HepG2 (cell line): ENCODE measurements around the gene ENG. TPM values are rescaled to one million over a fixed set of nuclear protein-coding genes. Genes with fewer than 3 reads are reported as not detected.

ENCODE experiments used
- ESRRA ChIP-seq: sonication (generic); formaldehyde crosslinking; IDR thresholded peaks from 2 replicates; pipeline ENCODE4 v1.5.1; 2020; ENCODE audit warnings: mild to moderate bottlenecking, low read depth, missing genetic modification reagents
- HNRNPUL1 ChIP-seq: fragments of 200-400 bp; formaldehyde crosslinking; IDR thresholded peaks from 2 replicates; pipeline ENCODE4 v1.6.1; 2017; ENCODE audit warnings: low read depth, mild to moderate bottlenecking, low read length, moderate library complexity
- HOXA7 ChIP-seq: sonication (generic); formaldehyde crosslinking; IDR thresholded peaks from 2 replicates; pipeline ENCODE4 v1.8.1; 2022; ENCODE audit warnings: mild to moderate bottlenecking, missing genetic modification reagents, moderate library complexity
- MBNL3 ChIP-seq: fragments of 250-450 bp; sonication (Bioruptor Pico); conservative IDR thresholded peaks from 2 replicates; pipeline ENCODE4 v1.8.0; 2022; ENCODE audit warnings: mild to moderate bottlenecking, inconsistent platforms
- PAX8 ChIP-seq: sonication (generic); formaldehyde crosslinking; IDR thresholded peaks from 2 replicates; pipeline ENCODE4 v1.8.0; 2022; ENCODE audit warnings: mild to moderate bottlenecking, missing genetic modification reagents, borderline replicate concordance
- PLRG1 ChIP-seq: fragments of 450-650 bp; conservative IDR thresholded peaks from 2 replicates; pipeline ENCODE4 v1.6.1; 2016
- POLR2G ChIP-seq: fragments of 200-400 bp; formaldehyde crosslinking; IDR thresholded peaks from 2 replicates; pipeline ENCODE4 v1.6.1; 2018; ENCODE audit warnings: mild to moderate bottlenecking, low read depth, low read length, moderate library complexity
- RBAK ChIP-seq: sonication (generic); formaldehyde crosslinking; IDR thresholded peaks from 2 replicates; pipeline ENCODE4 v1.5.1; 2020; ENCODE audit warnings: mild to moderate bottlenecking, missing genetic modification reagents
- SMAD9 ChIP-seq: sonication (generic); formaldehyde crosslinking; IDR thresholded peaks from 2 replicates; pipeline ENCODE4 v1.5.1; 2020; ENCODE audit warnings: mild to moderate bottlenecking, missing genetic modification reagents
- SMC3 ChIP-seq: IDR thresholded peaks from 2 replicates; pipeline ENCODE4 v1.6.1; 2011; ENCODE audit warnings: low read length, improper control_type of control experiment
- SNAPC2 ChIP-seq: sonication (generic); formaldehyde crosslinking; IDR thresholded peaks from 2 replicates; pipeline ENCODE4 v1.8.1; 2022; ENCODE audit warnings: mild to moderate bottlenecking, missing genetic modification reagents
- SP1 ChIP-seq, 2 experiments: fragments of 450-650 bp in 1 of 2; sonication (generic) in 1 of 2; formaldehyde crosslinking in 1 of 2; IDR thresholded peaks; 2 replicates each; pipeline versions ENCODE4 v1.4.0 to v1.6.1; 2016 to 2020; ENCODE audit warnings: missing genetic modification reagents in 1 of 2
- YEATS4 ChIP-seq: sonication (generic); formaldehyde crosslinking; IDR thresholded peaks from 2 replicates; pipeline ENCODE4 v1.4.0; 2020; ENCODE audit warnings: missing genetic modification reagents, borderline replicate concordance
- ZNF205 ChIP-seq: IDR thresholded peaks from 2 replicates; pipeline ENCODE4 v1.6.1; 2018; ENCODE audit warnings: missing biosample characterization, missing genetic modification reagents
- ZNF260 ChIP-seq: sonication (generic); formaldehyde crosslinking; IDR thresholded peaks from 2 replicates; pipeline ENCODE4 v1.4.0; 2020; ENCODE audit warnings: missing genetic modification reagents, low read depth, mild to moderate bottlenecking, borderline replicate concordance
- ZNF446 ChIP-seq: sonication (generic); formaldehyde crosslinking; IDR thresholded peaks from 2 replicates; pipeline ENCODE4 v1.5.0; 2020; ENCODE audit warnings: mild to moderate bottlenecking, missing genetic modification reagents
- ZNF792 ChIP-seq: IDR thresholded peaks from 2 replicates; pipeline ENCODE4 v1.6.1; 2016
- polyA plus RNA-seq, 8 experiments: library from polyadenylated mRNA; depleted of rRNA in 3 of 8; stranded (reverse) in 7 of 8; unstranded in 1 of 8; fragments of >200 nt; fragmentation: Illumina TruSeq in 4 of 8; extraction: Trizol in 4 of 8; gene quantifications; 2 replicates each; pipeline versions ENCODE4 v1.2.1 to v1.2.3, GENCODE V29; 2011 to 2016; ENCODE audit warnings: low read depth in 4 of 8, missing spikeins in 1 of 8, mixed read lengths in 1 of 8; ENCODE audit not compliant: insufficient read depth in 1 of 8
- total RNA-seq, 5 experiments: library from RNA; depleted of rRNA; stranded (reverse); fragments of >200 nt; fragmentation: Illumina TruSeq; extraction: Trizol; gene quantifications; 2 replicates each; pipeline ENCODE4 v1.2.3, GENCODE V29; 2016; ENCODE audit warnings: low read depth in 1 of 5
- TF ChIP-seq, protein P1 (sequence below): sonication (generic); formaldehyde crosslinking; conservative IDR thresholded peaks from 2 replicates; pipeline ENCODE4 v1.4.0; 2020; ENCODE audit warnings: missing genetic modification reagents
- TF ChIP-seq, protein P2 (sequence below), 2 experiments: sonication (generic) in 1 of 2; formaldehyde crosslinking in 1 of 2; IDR thresholded peaks; 2 replicates each; pipeline versions ENCODE4 v1.4.0 to v1.6.1; 2016 to 2020; ENCODE audit warnings: borderline replicate concordance in 1 of 2, low read depth in 1 of 2, mild to moderate bottlenecking in 1 of 2, missing genetic modification reagents in 1 of 2
- TF ChIP-seq, protein P3 (sequence below): sonication (generic); formaldehyde crosslinking; IDR thresholded peaks from 2 replicates; pipeline ENCODE4 v1.8.0; 2022; ENCODE audit warnings: low read depth, missing genetic modification reagents
- TF ChIP-seq, protein P4 (sequence below): sonication (generic); formaldehyde crosslinking; conservative IDR thresholded peaks from 2 replicates; pipeline ENCODE4 v1.4.0; 2020; ENCODE audit warnings: missing genetic modification reagents

ENG gene
- total and polyA plus RNA-seq, 2 of the 13 experiments (the other 11 are each of a cell fraction or from before 2014, with no cell fraction given), result 0.02 to 1.1 TPM

DNA sequence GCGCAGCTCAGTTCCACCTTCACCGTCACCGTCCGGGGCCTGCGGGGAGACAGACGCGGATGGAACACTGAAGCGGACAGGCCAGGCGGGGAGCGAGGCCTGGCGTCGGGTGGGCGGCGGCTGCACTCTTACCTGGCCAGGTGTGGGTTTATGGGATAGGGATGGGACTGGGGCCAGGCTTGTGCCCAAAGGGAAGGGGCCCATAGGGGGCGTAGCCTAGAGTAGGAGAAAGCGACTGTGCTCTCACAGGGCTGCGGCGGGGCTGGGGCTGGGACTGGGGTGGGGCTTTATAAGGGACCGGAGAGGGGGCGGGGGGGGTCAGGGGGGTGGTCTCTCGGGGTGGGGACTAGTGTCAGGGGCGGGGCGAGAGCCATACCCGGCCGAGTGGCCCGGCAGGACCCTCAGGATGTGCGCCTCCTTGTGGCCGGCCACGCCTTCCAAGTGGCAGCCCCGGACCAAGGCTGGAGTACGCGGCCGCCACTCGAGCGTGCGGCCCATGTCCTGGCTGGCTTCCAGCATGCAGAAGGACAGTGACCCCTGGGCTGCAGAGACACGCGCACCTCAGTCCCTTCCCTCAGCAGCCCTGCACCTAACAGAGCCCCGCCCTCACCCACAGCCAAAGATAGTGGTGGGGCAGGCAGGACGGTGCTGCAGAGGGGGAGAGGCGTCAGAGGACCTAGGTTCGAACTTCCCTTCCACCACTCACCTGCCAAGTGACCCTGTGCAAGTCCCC is 29.0 kb downstream of the ENG start (continued):
- TF ChIP-seq, protein P1, sequence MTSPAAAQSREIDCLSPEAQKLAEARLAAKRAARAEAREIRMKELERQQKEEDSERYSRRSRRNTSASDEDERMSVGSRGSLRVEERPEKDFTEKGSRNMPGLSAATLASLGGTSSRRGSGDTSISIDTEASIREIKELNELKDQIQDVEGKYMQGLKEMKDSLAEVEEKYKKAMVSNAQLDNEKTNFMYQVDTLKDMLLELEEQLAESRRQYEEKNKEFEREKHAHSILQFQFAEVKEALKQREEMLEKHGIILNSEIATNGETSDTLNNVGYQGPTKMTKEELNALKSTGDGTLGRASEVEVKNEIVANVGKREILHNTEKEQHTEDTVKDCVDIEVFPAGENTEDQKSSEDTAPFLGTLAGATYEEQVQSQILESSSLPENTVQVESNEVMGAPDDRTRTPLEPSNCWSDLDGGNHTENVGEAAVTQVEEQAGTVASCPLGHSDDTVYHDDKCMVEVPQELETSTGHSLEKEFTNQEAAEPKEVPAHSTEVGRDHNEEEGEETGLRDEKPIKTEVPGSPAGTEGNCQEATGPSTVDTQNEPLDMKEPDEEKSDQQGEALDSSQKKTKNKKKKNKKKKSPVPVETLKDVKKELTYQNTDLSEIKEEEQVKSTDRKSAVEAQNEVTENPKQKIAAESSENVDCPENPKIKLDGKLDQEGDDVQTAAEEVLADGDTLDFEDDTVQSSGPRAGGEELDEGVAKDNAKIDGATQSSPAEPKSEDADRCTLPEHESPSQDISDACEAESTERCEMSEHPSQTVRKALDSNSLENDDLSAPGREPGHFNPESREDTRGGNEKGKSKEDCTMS (CRISPR knock-in tag), result no peak
- TF ChIP-seq SMC3, result no peak; the same call in 1 of the 2 replicates
- TF ChIP-seq, protein P2, sequence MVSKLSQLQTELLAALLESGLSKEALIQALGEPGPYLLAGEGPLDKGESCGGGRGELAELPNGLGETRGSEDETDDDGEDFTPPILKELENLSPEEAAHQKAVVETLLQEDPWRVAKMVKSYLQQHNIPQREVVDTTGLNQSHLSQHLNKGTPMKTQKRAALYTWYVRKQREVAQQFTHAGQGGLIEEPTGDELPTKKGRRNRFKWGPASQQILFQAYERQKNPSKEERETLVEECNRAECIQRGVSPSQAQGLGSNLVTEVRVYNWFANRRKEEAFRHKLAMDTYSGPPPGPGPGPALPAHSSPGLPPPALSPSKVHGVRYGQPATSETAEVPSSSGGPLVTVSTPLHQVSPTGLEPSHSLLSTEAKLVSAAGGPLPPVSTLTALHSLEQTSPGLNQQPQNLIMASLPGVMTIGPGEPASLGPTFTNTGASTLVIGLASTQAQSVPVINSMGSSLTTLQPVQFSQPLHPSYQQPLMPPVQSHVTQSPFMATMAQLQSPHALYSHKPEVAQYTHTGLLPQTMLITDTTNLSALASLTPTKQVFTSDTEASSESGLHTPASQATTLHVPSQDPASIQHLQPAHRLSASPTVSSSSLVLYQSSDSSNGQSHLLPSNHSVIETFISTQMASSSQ (IDR thresholded peaks at IDR 0.05; ENCODE audit: low read depth), result no peak
- TF ChIP-seq, protein P2 (CRISPR knock-in tag; IDR thresholded peaks at IDR 0.05; ENCODE audit: borderline replicate concordance), result no peak
- TF ChIP-seq SMAD9 (CRISPR knock-in tag), result no peak
- TF ChIP-seq, protein P3, sequence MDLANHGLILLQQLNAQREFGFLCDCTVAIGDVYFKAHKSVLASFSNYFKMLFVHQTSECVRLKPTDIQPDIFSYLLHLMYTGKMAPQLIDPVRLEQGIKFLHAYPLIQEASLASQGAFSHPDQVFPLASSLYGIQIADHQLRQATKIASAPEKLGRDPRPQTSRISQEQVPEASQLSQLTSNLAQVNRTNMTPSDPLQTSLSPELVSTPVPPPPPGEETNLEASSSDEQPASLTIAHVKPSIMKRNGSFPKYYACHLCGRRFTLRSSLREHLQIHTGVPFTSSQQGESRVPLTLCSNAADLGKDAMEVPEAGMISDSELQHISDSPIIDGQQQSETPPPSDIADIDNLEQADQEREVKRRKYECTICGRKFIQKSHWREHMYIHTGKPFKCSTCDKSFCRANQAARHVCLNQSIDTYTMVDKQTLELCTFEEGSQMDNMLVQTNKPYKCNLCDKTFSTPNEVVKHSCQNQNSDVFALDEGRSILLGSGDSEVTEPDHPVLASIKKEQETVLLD (CRISPR knock-in tag), result no peak
- no peak for TF ChIP-seq ZNF792 (CRISPR knock-in tag)
- no peak for TF ChIP-seq SP1 (IDR thresholded peaks at IDR 0.05)
- TF ChIP-seq SP1 (CRISPR knock-in tag; IDR thresholded peaks at IDR 0.05), result no peak
- no peak for TF ChIP-seq ZNF260
- no peak for TF ChIP-seq ZNF205 (CRISPR knock-in tag)
- no peak for TF ChIP-seq PLRG1
- TF ChIP-seq, protein P4, sequence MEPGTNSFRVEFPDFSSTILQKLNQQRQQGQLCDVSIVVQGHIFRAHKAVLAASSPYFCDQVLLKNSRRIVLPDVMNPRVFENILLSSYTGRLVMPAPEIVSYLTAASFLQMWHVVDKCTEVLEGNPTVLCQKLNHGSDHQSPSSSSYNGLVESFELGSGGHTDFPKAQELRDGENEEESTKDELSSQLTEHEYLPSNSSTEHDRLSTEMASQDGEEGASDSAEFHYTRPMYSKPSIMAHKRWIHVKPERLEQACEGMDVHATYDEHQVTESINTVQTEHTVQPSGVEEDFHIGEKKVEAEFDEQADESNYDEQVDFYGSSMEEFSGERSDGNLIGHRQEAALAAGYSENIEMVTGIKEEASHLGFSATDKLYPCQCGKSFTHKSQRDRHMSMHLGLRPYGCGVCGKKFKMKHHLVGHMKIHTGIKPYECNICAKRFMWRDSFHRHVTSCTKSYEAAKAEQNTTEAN, result no peak
- TF ChIP-seq HNRNPUL1, result no peak
- no peak for TF ChIP-seq PAX8 (CRISPR knock-in tag)
- no peak for TF ChIP-seq HOXA7
- peak; percentile 63 for TF ChIP-seq YEATS4
- TF ChIP-seq MBNL3, result no peak
- no peak for TF ChIP-seq ESRRA
- TF ChIP-seq SNAPC2 (CRISPR knock-in tag), result no peak
- no peak for TF ChIP-seq RBAK (CRISPR knock-in tag)
- TF ChIP-seq POLR2G, result no peak
- TF ChIP-seq ZNF446, result no peak
